SK-N-DZ (cell line): Measurements from ENCODE around the gene PRPH.

Experiments used
- DNase-seq: peaks from one replicate; pipeline ENCODE4 v3.0.0-alpha.2; 2015; ENCODE audit warnings: low spot score

PRPH gene

DNA sequence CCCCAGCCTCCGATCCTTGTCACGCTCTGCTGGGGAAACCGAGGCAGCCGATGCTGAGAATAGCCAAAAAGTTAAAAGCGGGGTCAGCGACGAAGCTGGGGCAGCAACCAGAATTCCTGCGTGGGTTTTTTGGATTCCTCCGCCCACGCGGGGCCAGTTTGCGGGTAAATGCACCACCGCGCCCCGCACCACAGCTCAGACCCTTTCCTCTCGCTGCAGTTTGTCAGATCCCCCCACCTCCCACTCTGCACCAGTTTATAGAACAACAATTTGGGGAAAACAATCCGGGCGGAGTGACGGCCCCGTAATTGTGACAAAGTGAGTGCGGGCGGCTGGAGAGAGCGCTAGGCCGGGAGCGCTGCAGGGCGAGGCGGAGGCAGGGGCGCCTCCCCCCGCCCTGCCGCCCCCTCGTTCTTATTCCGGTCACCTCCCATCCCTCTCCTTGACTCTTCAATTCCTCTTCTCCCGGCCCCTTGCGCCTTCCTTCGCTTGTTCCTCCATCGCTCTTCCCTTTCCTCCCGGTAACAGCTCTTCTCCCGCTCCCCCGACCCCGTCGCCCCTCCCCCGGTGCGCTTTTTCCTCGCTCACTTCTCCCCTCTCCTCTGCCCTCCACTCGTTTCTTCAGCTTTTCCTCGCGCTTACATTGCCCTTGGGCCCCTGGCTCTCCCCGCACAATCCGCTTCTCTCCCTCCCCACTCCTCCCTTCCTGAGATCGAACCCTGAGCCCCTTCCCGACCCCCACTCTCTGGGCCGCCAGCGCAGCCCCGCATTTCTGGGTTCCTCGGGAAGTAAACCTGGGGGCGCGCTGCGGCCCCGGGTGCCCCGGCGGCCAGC, 51.1 kb downstream of the PRPH start:
- DNase-seq: no peak

DNA sequence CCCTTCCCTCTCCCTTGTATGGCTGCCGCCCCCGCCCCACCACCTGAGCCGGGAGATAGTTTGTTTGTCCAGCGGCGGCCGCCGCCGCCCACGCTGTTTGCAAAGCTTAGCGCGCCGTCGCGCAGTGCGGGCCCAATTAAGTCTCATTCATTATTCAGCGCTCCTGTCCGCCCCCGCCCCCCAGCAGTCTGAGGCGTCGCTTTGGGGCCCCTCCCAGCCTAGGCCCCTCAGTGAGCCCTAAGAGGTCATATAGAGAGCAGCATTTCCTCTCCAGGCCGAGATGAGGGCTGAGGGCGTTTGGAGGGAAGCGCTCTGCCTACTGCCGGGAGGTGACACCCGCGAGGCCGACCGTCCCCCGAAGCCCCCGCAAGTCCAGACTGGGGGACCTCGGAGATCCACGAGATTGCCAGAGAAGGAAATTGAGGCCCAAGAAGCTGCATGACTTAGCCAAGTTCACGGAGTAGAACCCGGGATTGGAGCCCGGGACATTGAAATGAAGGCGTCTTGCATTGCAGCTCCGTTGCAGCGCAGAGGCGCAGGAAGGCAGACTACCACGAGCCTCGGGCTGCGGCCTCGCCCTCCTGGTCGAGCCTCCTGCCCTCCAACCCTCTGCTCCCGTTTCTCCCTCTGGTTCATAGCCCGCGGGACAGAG, 51.8 kb downstream of the PRPH start, which contains the start of gene DNAJC22:
Gene DNAJC22, plus strand, starts transcription at position 230 of the 652 bp plus-strand sequence. CDS start 1,985 bp downstream, outside the sequence.
- DNase-seq: no peak

DNA sequence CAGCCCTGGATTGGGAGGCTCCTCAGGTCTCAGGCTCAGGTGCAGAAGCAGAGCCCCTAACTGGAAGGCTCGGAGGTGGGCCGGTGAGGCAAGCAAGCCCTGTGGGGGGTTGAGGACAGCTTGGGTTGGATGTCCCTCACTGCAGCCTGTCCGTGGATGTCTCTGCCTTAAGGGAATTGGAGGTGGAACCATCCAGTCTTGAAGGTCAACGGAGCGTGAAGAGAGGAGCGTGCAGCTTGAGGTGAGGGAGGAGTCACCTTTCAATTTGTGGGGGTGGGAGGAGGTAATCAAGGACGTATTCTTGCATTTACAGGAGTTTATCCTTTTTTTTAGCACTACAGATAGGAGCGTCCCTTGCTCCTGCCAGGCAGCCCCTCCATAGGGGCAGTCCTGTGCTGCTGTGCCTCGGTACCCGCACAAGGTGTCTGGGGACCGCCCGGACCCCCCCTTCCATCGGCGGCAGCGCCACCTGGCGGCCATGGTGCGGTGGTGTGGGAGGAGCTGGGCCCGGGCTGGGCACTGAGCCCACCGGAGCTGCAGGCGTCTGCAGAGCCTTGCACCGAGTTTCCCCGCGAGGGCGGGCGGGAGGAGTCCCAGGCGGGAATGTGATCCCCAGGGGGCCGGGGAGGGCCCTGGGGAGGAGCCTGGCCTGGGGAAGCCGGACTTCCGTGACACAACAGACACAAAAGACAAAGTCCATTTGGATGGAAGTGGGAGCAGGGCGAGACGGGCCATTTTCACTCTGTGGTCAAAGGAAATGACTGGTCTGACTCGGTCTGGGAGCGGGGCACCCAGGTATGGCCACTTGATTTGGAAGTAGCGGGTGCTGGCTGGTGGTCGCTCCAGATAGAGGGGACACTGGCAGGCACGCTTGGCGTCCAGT, 52.6 kb downstream of the PRPH start:
- DNase-seq: peak; percentile 82
